HG02943 (cell line): ENCODE results near the gene SWT1.

ENCODE experiments used
- ATAC-seq: cut with Tn5 transposase; IDR thresholded peaks from one replicate; pipeline ENCODE4 v1.9.1; 2021; ENCODE audit warnings: mild to moderate bottlenecking, low read depth, moderate library complexity; ENCODE audit not compliant: unreplicated experiment

Gene SWT1

DNA sequence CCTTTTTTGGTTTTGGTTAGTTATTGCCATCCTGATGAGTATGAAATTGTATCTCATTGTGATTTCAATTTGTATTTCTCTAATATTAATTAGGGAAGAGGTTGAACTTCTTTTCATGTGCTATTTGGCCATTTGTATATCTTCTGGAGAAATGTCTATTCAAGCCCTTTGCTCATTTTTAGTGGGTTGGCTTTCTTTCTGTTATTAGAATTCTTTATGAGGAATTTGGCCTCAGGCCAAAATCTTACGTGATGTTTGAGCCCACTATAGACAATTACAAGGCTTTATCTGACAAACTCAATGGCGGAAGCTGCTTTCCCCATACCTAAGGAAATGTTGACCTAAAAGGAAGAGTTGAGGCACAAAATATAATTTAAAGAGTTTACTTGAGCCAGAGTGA lies 127.1 kb downstream of the SWT1 start:
- no peak for ATAC-seq

DNA sequence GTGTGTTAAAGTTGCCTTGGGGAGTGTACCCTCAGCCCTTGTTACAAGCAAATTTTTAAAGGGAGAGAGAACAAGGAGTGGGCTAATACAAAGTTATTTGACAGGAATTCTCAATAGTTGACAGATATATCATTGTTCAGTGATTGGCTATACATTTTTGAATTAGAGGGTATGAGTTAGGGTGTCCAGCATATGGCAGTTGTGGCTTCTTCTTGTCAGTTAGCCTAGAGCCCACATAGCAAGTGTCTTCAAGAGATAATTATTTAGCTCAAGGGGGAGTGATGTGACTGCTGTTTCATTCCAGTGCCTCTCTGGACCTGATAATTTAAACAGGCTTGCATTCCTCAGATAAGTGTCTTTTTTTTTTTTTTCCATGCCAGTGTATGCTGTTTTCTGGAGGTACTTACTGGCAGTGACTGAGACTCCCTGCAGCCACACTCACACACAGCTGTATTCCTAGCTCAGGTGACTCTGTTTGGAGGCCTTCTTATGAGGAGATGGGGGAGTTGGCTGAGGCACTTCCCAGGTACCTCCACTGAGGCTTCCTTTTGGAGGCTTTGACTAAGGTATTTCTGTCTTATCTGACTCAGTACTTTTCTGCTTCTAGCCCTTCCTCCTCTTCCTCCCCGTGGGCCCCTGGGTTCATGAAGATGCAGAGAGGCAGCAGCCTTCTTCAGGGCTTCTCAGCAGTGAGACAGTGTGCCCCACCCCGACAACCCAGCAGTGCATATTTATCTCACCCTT lies 127.7 kb downstream of the SWT1 start:
- ATAC-seq: no peak

DNA sequence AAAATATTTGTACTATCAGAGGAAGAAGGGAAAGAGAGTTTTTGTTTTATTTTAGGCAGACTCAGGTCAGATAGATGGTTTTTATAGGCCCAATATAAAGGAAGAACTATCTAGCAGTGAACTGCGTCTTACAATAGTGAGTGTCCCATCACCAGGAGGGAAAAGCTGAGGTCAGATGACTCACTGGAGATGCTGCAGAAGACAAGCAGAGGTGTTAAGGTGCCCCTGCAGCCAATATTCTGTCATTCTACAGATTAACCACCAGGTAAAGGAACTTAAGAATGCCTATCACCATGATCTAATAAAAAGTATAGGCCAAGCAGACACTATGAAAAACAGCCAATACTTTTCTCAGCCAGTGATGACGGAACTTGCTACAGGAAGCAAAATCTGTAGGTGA lies 130.5 kb downstream of the SWT1 start:
- ATAC-seq: no peak

- no peak for ATAC-seq
Measured at GRCh38 chr1:185288435-185288834, 131.5 kb downstream of the SWT1 start.

DNA sequence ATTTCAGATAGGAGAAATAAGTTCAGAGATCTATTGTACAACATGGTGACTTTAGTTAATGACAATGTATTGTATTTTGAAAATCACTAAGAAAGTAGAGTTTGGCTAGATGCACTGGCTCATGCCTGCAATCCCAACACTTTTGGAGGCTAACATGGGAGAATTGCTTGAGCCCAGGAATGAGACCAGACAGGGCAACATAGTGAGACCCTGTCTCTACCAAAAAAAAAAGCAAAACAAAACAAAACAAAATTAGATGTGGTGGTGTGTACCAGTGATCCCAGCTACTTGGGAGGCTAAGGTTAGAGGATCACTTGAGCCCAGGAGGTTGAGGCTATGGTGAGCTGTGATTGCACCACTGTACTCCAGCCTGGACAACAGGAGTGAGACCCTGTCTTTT lies 132.9 kb downstream of the SWT1 start:
- no peak for ATAC-seq

DNA sequence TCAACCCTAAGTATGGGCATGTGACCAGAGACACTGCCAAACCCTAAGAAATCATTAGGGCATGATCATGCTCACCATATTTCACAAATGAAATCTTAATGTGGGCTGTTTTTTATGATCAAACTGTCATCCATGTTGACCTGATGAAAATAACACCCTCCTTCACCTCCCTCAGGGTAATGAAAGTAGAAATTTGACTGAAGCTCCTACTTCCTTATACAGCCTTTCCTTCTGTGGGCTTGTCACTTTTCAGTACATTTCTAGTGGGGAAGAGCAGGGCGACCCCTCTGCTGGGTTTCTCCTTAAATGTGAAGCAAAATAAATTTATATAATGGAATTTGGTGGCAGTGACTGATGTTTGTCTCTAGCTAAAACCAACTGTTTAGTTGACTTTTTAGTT lies 134.2 kb downstream of the SWT1 start:
- no peak for ATAC-seq

DNA sequence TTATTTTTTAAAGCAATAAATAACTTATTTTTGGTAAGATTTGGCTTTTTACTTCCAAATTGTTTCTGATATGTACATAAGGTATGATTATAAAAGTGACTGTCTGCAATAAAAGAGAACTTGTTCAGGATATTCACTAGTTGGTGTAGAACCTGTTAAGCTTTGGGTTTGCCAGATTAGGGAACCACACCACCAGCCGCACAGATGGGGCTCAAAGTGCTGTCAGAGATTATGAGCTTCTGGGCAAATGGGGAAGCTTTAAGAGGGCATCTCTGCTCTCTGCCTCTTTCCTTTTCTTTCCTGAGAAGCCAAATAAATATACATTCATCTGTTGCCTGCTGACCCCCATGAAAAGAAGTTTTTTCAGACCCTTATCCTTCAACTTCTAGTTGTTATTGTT lies 134.7 kb downstream of the SWT1 start:
- ATAC-seq: no peak

GRCh38 chr1:185292237-185292636 lies 135.3 kb downstream of the SWT1 start:
- ATAC-seq: no peak

DNA sequence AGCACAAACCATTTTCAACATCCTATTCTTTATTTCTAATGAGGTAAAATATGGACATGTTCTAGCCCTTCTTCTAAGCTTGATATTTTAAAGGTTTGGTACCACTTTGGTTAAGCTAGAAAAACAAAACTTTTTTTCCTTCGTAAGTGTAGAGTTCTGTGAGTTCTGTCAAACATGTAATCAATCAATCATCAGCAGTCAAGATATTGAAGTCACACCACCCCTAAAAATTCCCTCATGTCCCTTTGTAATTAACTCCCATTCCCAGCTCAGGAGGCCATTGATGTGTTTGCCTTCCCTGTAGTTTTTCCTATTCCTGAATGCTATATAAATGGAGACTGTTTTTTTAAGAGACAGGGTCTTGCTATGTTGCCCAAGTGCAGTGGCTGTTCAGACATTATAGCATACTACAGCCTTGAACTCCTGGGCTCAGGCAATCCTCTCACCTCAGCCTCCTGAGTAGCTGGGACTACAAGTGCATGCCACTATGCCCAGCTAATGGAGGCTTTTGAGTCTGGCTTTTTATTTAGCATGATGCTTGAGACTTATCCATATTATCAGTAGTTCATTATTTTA lies 137.1 kb downstream of the SWT1 start:
- no peak for ATAC-seq

DNA sequence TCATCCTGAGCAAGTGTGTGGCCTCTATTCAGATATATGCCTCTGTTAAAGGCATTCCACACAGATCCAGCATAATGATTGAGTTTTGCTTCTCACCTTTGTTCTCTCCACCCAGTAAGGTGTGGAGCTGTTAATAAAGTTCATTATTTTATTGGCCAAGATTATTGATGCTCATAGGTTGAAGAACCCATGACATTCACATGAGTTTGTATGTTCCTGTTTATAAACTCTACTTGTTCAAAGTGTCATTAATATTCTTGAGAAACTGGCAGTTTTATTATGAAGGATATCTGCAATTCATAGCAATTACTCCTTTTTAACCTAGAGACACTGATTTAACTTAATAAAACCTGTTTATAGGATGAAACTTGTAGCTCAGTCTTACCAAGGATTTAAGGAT lies 138.1 kb downstream of the SWT1 start:
- ATAC-seq: no peak

DNA sequence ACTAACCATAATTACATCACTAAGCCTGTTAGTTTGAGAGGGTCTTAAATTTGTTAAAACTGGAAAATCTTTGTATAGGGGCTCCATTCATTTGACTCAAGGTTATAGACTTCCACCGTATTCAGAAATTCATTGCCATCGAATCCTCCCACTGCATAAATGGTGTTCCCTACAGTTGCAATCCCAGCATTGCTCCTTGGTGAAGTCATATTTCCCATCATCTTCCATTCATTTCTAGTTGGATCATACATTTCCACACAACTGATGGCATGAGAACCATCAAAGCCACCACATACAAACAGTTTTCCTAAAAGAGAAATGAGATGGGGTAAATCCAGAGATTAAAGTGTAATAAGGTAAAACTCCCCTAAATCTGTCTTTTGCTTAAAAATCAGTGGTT lies 141.0 kb downstream of the SWT1 start:
- no peak for ATAC-seq

- ATAC-seq: no peak
Measured at GRCh38 chr1:185300152-185300551, 143.2 kb downstream of the SWT1 start.

DNA sequence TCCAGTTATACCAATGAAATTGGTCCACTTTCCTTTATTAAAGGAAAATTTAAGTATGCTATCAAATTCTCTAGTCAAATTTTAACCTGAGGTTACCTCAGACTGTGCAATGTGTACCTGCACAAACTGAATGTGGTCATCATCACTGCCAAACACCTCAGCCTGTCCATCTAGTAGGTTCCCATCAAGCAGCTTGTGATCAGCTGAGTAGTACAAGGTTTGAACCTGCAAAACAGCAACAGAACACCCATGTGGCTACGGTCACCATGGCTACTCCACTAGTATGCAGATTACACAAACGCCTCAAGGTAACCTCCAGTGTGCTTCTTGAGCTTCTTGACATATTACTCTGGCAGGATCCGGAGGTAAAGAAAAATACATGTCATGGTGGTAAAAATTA lies 148.5 kb downstream of the SWT1 start:
- no peak for ATAC-seq

GRCh38 chr1:185308126-185308525 lies 151.2 kb downstream of the SWT1 start:
- no peak for ATAC-seq

DNA sequence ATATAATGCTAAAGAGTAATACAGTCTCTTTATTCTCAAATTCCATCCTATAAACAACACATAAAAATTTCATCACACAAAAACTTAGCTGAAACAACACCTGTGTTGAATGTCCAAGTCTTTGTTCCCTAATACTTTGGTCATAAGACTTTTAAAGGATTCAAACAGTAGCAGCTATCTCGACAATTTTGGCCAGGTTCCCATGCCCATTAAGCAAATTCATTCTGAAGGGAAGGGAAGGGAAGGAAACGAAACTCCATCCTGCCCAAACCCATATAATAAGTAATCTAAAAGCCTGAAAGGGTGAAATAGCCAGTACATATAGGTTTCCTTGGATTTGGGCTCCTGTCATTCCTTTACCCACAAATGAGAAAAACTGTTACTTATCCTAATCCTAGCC lies 152.6 kb downstream of the SWT1 start:
- ATAC-seq: no peak

GRCh38 chr1:185311589-185312225 lies 154.7 kb downstream of the SWT1 start:
- no peak for ATAC-seq

- ATAC-seq: no peak
Measured at GRCh38 chr1:185312361-185313138, 155.6 kb downstream of the SWT1 start.

DNA sequence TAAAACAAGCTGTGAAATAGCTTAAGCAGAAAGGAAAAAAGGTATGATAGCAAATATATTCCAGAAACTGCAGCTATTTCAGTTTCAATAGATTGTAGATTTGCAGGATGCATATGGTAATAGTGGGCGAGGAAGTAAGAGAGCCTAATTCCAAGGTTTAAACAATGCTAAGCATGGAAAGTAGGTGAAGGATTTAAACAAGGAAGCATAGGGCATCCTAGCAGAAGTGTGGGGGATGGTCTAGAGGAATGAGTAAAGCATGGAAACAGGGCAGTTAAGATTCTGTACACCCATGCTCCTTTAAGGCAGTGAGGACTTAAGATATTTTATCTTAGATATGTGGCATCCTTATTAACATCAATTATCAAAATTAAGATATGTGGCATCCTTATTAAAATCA lies 157.4 kb downstream of the SWT1 start:
- no peak for ATAC-seq

DNA sequence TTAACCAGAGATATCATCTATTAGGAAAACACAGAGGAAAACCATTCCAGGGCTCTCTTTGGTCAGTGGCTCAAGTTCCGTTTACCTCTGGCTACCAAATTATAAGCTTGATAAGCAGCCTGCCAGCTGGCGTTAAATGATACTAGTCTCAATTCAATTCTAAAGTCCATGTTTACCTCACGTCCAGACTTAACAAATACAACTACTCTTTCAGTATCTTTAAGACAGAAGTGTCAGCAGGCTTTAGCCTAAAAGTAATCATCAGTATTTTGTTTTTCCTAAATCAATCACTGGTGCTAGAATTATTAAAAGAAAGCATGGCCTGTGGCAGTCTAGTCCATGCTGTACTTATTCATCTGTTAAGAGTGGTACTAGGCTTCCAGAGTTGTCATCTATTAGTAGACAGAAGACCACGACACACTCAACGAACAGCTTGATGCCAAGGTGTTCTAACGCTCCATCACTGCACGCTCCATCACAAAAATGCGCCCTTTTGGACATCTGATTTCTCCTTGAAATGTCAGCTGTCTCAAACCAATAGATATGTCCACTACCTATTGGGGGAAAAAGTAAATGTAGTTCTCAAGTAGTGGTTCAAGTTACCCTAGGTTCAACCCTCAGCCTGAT lies 158.6 kb downstream of the SWT1 start:
- no peak for ATAC-seq

GRCh38 chr1:185316163-185317033 lies 159.4 kb downstream of the SWT1 start:
- ATAC-seq: peak; percentile 39
